Measurements from ENCODE around the gene ALG5. TPM values are rescaled to one million over a fixed set of nuclear protein-coding genes. Genes with fewer than 3 reads are reported as not detected.

Gene ALG5
- total and polyA plus RNA-seq, 11 donors, result 8.4 to 31.8 (median 13.1) TPM

DNA sequence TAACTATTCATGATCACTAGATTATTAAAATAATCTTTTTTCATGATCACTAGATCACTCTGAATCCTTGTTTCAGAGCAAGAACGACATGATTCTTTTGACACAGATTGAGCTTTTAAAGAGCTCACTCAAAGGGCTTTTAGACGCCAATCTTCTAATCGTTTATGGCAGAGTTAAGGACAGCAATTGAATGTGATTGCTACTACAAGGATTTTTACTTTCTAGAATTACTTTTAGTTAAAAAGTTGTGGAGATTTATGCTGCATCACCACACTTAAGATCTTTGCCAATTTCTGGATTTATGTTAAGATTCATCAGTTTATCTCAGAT is 2.7 kb upstream of the ALG5 start:
- H3K27me3 ChIP-seq, result no peaks in the 10 kb centered on the region
- no peak for TF ChIP-seq POLR2A (IDR thresholded peaks at IDR 0.05)
- no peak for TF ChIP-seq CTCF (IDR thresholded peaks at IDR 0.05)
- DNase-seq (no peak), ATAC-seq (no peak)
- peaks cover 0 to 50% (median 45%) of the 10 kb centered on the region in 9 donors for H3K36me3 ChIP-seq
- peak overlapping the region in 5 of 12 donors; percentile 75 to 99 (median 93) for H3K4me3 ChIP-seq
- H3K27ac ChIP-seq, result no peak overlapping the region
- intact Hi-C loops (cut with DNase I), result no loop called here
- no peaks in the 10 kb centered on the region for H3K9me3 ChIP-seq
- WGBS, 4 donors, result 43 to 53% (median 45%) methylated on average over 3 of the region's 3 CpGs
- peaks cover 0 to 24% (median 18%) of the 10 kb centered on the region in 12 donors for H3K4me1 ChIP-seq

GRCh38 chr13:36998624-36999041 is 507 bp downstream of the ALG5 start:
- Histone ChIP-seq H3K27me3 (no peaks in the 10 kb centered on the region), H3K36me3 (peaks cover 0 to 38% (median 34%) of the 10 kb centered on the region in 9 donors), H3K4me3 (peak overlapping the region; percentile 75 to 99 (median 88)), H3K9me3 (no peaks in the 10 kb centered on the region), H3K27ac (peak overlapping the region; percentile 34 to 100 (median 96)), H3K4me1 (peaks cover 0 to 24% (median 18%) of the 10 kb centered on the region in 12 donors)
- DNase-seq (peak in 3 of 5 donors; percentile 29 to 57 (median 35)), ATAC-seq (peak in 2 of 4 donors; percentile 7 to 22)
- WGBS, 4 donors, result 0 to 1% (median 1%) methylated on average over 13 to 21 of the region's 21 CpGs
- TF ChIP-seq POLR2A (IDR thresholded peaks at IDR 0.05), result no peak
- TF ChIP-seq CTCF (IDR thresholded peaks at IDR 0.05), result no peak
- intact Hi-C loops (cut with DNase I), result loop anchor here in 1 of 10 donors (5.0 kb wide), 1 partner anchor 59 kb away; the partner anchor contains the start of gene SUPT20H

DNA sequence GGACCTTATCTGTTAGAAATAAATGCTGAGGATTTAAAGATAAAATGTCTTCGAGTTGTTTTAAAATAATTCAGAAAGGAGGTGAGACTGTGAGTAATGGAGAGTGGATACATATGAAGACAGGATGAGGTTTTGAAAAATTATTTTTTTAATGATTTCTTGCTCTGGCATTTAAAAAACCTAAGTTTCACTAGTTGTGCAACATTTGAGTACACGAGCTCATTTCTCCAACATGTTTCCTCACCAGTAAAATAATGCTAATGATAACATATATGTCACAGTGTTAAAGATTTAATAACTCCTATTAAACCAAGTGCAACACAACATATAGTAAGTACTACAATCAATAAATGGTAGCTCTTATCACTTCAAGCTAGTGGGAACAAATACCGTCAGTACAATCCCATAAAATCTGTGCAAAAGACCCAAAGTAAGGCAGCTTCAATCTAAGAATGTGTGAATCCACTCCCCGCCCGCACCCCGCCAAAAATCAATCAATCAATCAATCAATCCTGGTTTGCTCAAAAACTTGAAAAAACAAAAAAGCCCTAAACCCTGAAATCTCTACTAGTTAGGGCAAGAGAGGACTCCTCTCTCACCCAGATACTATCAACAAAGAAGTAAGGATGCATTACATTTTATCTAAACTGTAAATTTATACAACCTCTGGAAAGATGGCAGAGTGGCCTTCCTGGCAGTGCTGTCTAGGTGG is 1.3 kb downstream of the ALG5 start:
- Histone ChIP-seq H3K27ac (peak overlapping the region in 4 of 12 donors; percentile 87 to 100 (median 96)), H3K27me3 (no peaks in the 10 kb centered on the region), H3K9me3 (no peaks in the 10 kb centered on the region), H3K4me1 (peaks cover 0 to 24% (median 18%) of the 10 kb centered on the region in 12 donors), H3K4me3 (peak overlapping the region in 10 of 12 donors; percentile 75 to 99 (median 94)), H3K36me3 (peaks cover 0 to 38% (median 34%) of the 10 kb centered on the region in 9 donors)
- 69 to 76% (median 70%) methylated on average over 6 of the region's 6 CpGs for WGBS, 4 donors
- intact Hi-C loops (cut with DNase I), result loop anchor here in 1 of 10 donors (5.0 kb wide), 1 partner anchor 59 kb away; the partner anchor contains the start of gene SUPT20H
- ATAC-seq, result no peak
- no peak for DNase-seq
- TF ChIP-seq CTCF (IDR thresholded peaks at IDR 0.05), result no peak
- TF ChIP-seq POLR2A (IDR thresholded peaks at IDR 0.05), result no peak

DNA sequence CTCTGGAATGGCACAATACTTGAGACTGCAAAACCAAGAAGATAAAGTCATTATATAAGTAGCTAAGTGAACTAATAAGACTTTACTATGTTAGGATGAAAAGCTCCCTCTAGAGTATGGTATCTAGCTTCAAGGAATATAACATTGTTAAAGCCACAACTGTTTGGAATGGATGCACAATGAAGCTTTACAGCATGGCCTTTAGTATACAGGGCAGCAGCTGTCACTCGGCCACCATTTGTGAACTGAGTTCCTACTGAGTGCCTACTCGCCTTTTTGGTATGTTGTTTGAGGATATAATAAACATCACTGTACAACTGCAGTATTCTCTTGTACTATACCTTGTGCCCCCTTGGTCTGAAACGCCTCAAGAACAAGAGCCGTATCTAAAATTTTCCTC is 6.8 kb downstream of the ALG5 start:
- intact Hi-C loops (cut with DNase I), result no loop called here

More for the DNA sequence above, 6.8 kb downstream of the ALG5 start:
- no peak overlapping the region for H3K27ac ChIP-seq
- H3K4me3 ChIP-seq, result no peak overlapping the region
- TF ChIP-seq POLR2A (IDR thresholded peaks at IDR 0.05) (no peak), CTCF (IDR thresholded peaks at IDR 0.05) (no peak)
- H3K9me3 ChIP-seq, result no peaks in the 10 kb centered on the region
- peaks cover 0 to 86% (median 81%) of the 10 kb centered on the region in 9 donors for H3K36me3 ChIP-seq
- WGBS, 4 donors, result 95 to 98% (median 96%) methylated on average over 4 of the region's 4 CpGs
- H3K4me1 ChIP-seq, result peaks cover 0 to under 1% (median 0%) of the 10 kb centered on the region in 12 donors
- DNase-seq (no peak), ATAC-seq (no peak)
- H3K27me3 ChIP-seq, result no peaks in the 10 kb centered on the region
